Measurements from ENCODE around the gene SAG. TPM values are rescaled to one million over a fixed set of nuclear protein-coding genes. Genes with fewer than 3 reads are reported as not detected.
A peak's percentile ranks its signal among the peaks of the same experiment; 100 is the strongest.

Gene SAG
- total RNA-seq, 2 experiments from 2014 or later, result not detected

DNA sequence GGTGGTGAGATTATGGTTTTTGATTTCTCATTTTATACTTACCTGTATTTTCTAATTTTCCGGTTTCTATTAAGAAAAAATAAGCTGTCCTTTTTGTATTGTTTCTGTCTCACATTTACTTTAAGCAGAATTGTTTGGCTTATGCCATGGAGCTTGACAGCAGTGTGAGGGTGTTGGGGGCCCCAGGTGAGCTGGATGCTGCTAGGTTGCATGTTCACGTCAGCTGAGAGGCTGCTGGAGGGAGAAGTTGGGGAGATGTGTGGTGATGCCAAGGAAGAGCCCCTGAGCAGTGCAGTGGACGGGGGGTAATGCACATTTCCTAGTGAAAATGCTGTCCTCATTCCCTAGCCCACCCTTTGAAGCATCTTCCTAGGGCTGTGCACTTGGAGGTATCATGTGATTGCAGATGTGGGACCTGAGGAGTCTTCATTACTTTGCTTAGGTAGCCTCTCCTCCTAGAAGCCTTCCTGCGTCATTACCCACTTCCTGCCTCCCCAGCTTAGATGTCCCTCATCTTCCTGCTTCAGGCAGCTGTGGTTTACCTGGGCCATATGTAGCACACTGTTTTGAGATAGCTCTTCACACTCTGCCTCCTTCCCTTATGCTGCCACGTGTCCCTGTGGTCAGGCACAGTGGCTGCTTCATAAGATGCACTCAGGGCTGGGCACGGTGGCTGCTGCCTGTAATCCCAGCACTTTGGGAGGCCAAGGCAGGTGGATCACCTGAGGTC, 39.9 kb upstream of the SAG start:
- ATAC-seq, result peak; percentile 94
- Mint-ChIP-seq H3K36me3 (ENCODE audit: low read depth) (peaks cover 73% of the 10 kb centered on the region), H3K4me1 (ENCODE audit: low read depth) (peaks cover 59% of the 10 kb centered on the region), H3K9me3 (no peaks in the 10 kb centered on the region), H3K4me3 (peak overlapping the region; percentile 60), H3K27me3 (no peaks in the 10 kb centered on the region), H3K27ac (peak overlapping the region; percentile 95)
- ChIA-PET POLR2A (interaction anchor here (0.6 to 3.0 kb wide), 11 partner anchors 7 to 425 kb away, joined by 3 to 22 read pairs (median 3); partner anchors contain the start of gene ATG16L1), CTCF (interaction anchor here (0.6 to 2.6 kb wide), 9 partner anchors 10 to 415 kb away, joined by 3 to 24 read pairs (median 5); partner anchors contain the start of gene ATG16L1)
- intact Hi-C loops (cut with micrococcal nuclease), result loop anchor here (1.0 kb wide), 1 partner anchor 20 kb away; no protein-coding TSS in a partner anchor
- DNase-seq, result peak; percentile 91
- TF ChIP-seq, protein P1, sequence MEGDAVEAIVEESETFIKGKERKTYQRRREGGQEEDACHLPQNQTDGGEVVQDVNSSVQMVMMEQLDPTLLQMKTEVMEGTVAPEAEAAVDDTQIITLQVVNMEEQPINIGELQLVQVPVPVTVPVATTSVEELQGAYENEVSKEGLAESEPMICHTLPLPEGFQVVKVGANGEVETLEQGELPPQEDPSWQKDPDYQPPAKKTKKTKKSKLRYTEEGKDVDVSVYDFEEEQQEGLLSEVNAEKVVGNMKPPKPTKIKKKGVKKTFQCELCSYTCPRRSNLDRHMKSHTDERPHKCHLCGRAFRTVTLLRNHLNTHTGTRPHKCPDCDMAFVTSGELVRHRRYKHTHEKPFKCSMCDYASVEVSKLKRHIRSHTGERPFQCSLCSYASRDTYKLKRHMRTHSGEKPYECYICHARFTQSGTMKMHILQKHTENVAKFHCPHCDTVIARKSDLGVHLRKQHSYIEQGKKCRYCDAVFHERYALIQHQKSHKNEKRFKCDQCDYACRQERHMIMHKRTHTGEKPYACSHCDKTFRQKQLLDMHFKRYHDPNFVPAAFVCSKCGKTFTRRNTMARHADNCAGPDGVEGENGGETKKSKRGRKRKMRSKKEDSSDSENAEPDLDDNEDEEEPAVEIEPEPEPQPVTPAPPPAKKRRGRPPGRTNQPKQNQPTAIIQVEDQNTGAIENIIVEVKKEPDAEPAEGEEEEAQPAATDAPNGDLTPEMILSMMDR (IDR thresholded peaks at IDR 0.05), result no peak

DNA sequence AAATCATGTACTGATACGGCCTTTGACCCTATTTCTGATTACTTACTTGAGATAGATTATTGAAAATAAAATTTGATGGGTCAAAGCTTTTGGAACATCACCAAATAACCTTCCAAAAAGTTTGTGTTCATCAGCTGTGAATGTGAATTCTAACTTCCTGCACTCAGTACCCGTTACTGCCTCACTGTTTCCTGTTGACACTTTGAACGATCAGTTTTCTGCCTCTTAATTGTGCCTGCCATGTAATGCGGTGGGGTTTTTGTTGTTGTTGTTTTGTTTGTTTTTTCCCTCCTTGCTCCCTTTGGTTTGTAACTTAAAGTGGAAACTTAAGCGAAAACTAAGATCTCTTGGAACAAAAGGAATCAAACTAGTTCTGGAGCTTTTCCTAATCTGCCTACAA, 37.2 kb upstream of the SAG start:
- TF ChIP-seq, protein P1 (IDR thresholded peaks at IDR 0.05), result no peak
- H3K36me3 Mint-ChIP-seq (ENCODE audit: low read depth), result peaks cover 85% of the 10 kb centered on the region
- intact Hi-C loops (cut with micrococcal nuclease), result no loop called here
- peak overlapping the region; percentile 11 for H3K4me3 Mint-ChIP-seq
- peak overlapping the region; percentile 95 for H3K27ac Mint-ChIP-seq
- ATAC-seq, result no peak
- no peaks in the 10 kb centered on the region for H3K9me3 Mint-ChIP-seq
- H3K4me1 Mint-ChIP-seq (ENCODE audit: low read depth), result peaks cover 66% of the 10 kb centered on the region
- ChIA-PET POLR2A (interaction anchor here (0.6 to 2.2 kb wide), 4 partner anchors 18 to 408 kb away, joined by 3 to 5 read pairs (median 3); no protein-coding TSS in a partner anchor), CTCF (interaction anchor here (0.8 to 2.9 kb wide), 5 partner anchors 11 to 217 kb away, joined by 3 to 12 read pairs (median 4); no protein-coding TSS in a partner anchor)
- no peak for DNase-seq
- no peaks in the 10 kb centered on the region for H3K27me3 Mint-ChIP-seq

DNA sequence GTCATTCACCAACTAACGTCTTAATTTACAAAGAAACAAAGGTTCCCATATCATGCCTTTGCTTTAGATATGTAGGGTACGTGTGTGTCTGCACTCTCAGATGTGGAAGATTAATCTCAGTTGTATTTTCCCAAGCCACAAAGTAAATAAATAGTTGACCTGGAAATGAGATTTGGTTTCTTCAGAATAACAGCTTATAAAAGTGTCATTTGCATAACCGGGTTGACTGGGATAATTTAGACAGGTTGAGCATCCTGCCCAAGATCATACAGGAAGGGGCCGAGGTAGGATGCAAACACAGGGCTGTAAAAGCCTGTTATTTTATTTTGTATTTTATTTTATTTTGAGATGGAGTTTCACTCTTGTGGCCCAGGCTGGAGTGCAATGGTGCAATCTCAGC, 36.7 kb upstream of the SAG start:
- no peak for ATAC-seq
- Mint-ChIP-seq H3K4me3 (no peak overlapping the region), H3K27ac (peak overlapping the region; percentile 95), H3K36me3 (ENCODE audit: low read depth) (peaks cover 87% of the 10 kb centered on the region), H3K4me1 (ENCODE audit: low read depth) (peaks cover 63% of the 10 kb centered on the region), H3K27me3 (no peaks in the 10 kb centered on the region), H3K9me3 (no peaks in the 10 kb centered on the region)
- CTCF ChIA-PET, result interaction anchor here (1.3 to 2.9 kb wide), 4 partner anchors 10 to 217 kb away, joined by 4 to 12 read pairs (median 4); no protein-coding TSS in a partner anchor
- intact Hi-C loops (cut with micrococcal nuclease), result no loop called here
- TF ChIP-seq, protein P1 (IDR thresholded peaks at IDR 0.05), result no peak
- POLR2A ChIA-PET, result interaction anchor here (1.0 to 2.2 kb wide), 3 partner anchors 19 to 217 kb away, joined by 3 to 5 read pairs (median 3); no protein-coding TSS in a partner anchor
- DNase-seq, result no peak

DNA sequence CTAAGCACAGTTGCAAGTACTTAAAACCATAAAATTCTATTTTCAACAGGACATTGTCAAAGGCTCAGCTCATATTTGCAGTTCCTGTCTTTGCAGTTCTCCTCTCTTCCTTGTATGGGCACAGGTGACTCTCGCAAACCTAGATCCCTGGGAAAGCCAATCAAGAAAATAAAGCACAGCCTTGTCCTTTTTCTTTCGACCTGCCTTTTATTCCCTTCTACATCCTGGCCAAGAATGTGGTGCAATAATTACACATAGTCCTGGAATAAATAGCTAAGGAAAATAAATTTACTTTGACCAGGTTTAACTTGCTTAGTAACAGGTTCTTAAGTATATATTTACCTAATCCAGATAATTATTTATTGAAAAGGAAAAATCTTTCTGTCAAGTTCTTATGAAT, 35.9 kb upstream of the SAG start:
- ATAC-seq (no peak), DNase-seq (no peak)
- Mint-ChIP-seq H3K9me3 (no peaks in the 10 kb centered on the region), H3K36me3 (ENCODE audit: low read depth) (peaks cover 83% of the 10 kb centered on the region), H3K27me3 (no peaks in the 10 kb centered on the region), H3K4me3 (no peak overlapping the region), H3K27ac (peak overlapping the region; percentile 10), H3K4me1 (ENCODE audit: low read depth) (peaks cover 58% of the 10 kb centered on the region)
- CTCF ChIA-PET, result interaction anchor here (1.5 to 2.9 kb wide), 3 partner anchors 10 to 218 kb away, joined by 4 to 12 read pairs (median 4); no protein-coding TSS in a partner anchor
- intact Hi-C loops (cut with micrococcal nuclease), result no loop called here
- POLR2A ChIA-PET, result interaction anchor here (0.8 to 2.2 kb wide), 5 partner anchors 15 to 218 kb away, joined by 3 to 5 read pairs (median 3); partner anchors contain the start of gene INPP5D
- TF ChIP-seq, protein P1 (IDR thresholded peaks at IDR 0.05), result no peak
